ENCODE measurements around the gene DCTD. TPM values are rescaled to one million over a fixed set of nuclear protein-coding genes. Genes with fewer than 3 reads are reported as not detected.

DCTD gene
- total RNA-seq (10 to 100 TPM; 35.2 to 48.2 (median 40.9) TPM), polyA plus RNA-seq (10 to 100 TPM; 33.3 to 54.9 (median 34.2) TPM)

- peak within 1 kb of the TSS; percentile 71 to 92 (median 82) for H3K4me3 ChIP-seq
- peaks cover 0 to 36% (median 14%) of the 10 kb centered on the region in 4 donors for H3K4me1 ChIP-seq
- H3K9me3 ChIP-seq = no peaks in the 10 kb centered on the region
- 0 to 1% methylated on average over 106 of the region's 106 CpGs for WGBS, 2 donors
- TF ChIP-seq POLR2AphosphoS5 (IDR thresholded peaks at IDR 0.05) = peak in 3 of 4 donors; percentile 4 to 75 (median 59)
- TF ChIP-seq POLR2A (IDR thresholded peaks at IDR 0.05) = peak in 1 of 2 donors; percentile 13
- peak in 1 of 4 experiments; percentile 8 for TF ChIP-seq CTCF (IDR thresholded peaks at IDR 0.05)
- no peak for TF ChIP-seq EP300 (IDR thresholded peaks at IDR 0.05)
- H3K27ac ChIP-seq = peak within 1 kb of the TSS; percentile 93 to 96 (median 94)
- intact Hi-C loops (cut with DNase I) = loop anchor here (5.0 to 10.0 kb wide), 4 partner anchors 35 to 775 kb away; partner anchors contain the start of gene ING2
- peaks cover 0 to 29% (median 15%) of the 10 kb centered on the region in 4 donors for H3K36me3 ChIP-seq
- peak; percentile 86 for DNase-seq
- no peaks in the 10 kb centered on the region for H3K27me3 ChIP-seq
Measured at GRCh38 chr4:182917182-182918043, at the start of gene DCTD. Gene DCTD, minus strand, starts transcription at chr4:182917386. Its CDS starts 1,818 bp downstream, at chr4:182915568.

GRCh38 chr4:182960746-182961145 is 43.6 kb upstream of the DCTD start:
- intact Hi-C loops (cut with DNase I) = no loop called here
- peaks cover 0 to 7% (median 0%) of the 10 kb centered on the region in 4 donors for H3K9me3 ChIP-seq
- TF ChIP-seq EP300 (IDR thresholded peaks at IDR 0.05) (no peak), POLR2AphosphoS5 (IDR thresholded peaks at IDR 0.05) (no peak), POLR2A (IDR thresholded peaks at IDR 0.05) (no peak), CTCF (IDR thresholded peaks at IDR 0.05) (no peak)
- no peak overlapping the region for H3K4me3 ChIP-seq
- WGBS, 2 donors = 84 to 92% methylated on average over 1 of the region's 1 CpG
- DNase-seq = no peak
- H3K27me3 ChIP-seq = no peaks in the 10 kb centered on the region
- no peak overlapping the region for H3K27ac ChIP-seq
- H3K4me1 ChIP-seq = no peaks in the 10 kb centered on the region
- no peaks in the 10 kb centered on the region for H3K36me3 ChIP-seq

GRCh38 chr4:182960228-182960627 is 43.0 kb upstream of the DCTD start:
- no peaks in the 10 kb centered on the region for H3K36me3 ChIP-seq
- H3K27ac ChIP-seq = no peak overlapping the region
- no peak for TF ChIP-seq EP300 (IDR thresholded peaks at IDR 0.05)
- no peak for TF ChIP-seq POLR2A (IDR thresholded peaks at IDR 0.05)
- no peak for TF ChIP-seq CTCF (IDR thresholded peaks at IDR 0.05)
- TF ChIP-seq POLR2AphosphoS5 (IDR thresholded peaks at IDR 0.05) = no peak
- no peaks in the 10 kb centered on the region for H3K27me3 ChIP-seq
- no peaks in the 10 kb centered on the region for H3K4me1 ChIP-seq
- H3K9me3 ChIP-seq = peaks cover 0 to 7% (median 0%) of the 10 kb centered on the region in 4 donors
- no peak for DNase-seq
- intact Hi-C loops (cut with DNase I) = no loop called here
- no peak overlapping the region for H3K4me3 ChIP-seq
- WGBS, 2 donors = 82 to 93% methylated on average over 9 of the region's 9 CpGs

GRCh38 chr4:182955411-182955810 is 38.2 kb upstream of the DCTD start:
- no peak overlapping the region for H3K27ac ChIP-seq
- no peak for DNase-seq
- H3K9me3 ChIP-seq = peaks cover 0 to 7% (median 0%) of the 10 kb centered on the region in 4 donors
- 87 to 92% methylated on average over 2 of the region's 2 CpGs for WGBS, 2 donors
- TF ChIP-seq CTCF (IDR thresholded peaks at IDR 0.05) (no peak), EP300 (IDR thresholded peaks at IDR 0.05) (no peak), POLR2A (IDR thresholded peaks at IDR 0.05) (no peak), POLR2AphosphoS5 (IDR thresholded peaks at IDR 0.05) (no peak)
- no peak overlapping the region for H3K4me3 ChIP-seq
- intact Hi-C loops (cut with DNase I) = no loop called here
- H3K36me3 ChIP-seq = no peaks in the 10 kb centered on the region
- H3K4me1 ChIP-seq = no peaks in the 10 kb centered on the region
- H3K27me3 ChIP-seq = no peaks in the 10 kb centered on the region
